CD4-positive, alpha-beta T cell treated with Interleukin-4 for 4 hours (primary cell): ENCODE results near the gene MRPS18A.

ENCODE experiments used
- DNase-seq: peaks from one replicate; pipeline ENCODE4 v3.0.0-alpha.2; 2020

Gene MRPS18A

DNA sequence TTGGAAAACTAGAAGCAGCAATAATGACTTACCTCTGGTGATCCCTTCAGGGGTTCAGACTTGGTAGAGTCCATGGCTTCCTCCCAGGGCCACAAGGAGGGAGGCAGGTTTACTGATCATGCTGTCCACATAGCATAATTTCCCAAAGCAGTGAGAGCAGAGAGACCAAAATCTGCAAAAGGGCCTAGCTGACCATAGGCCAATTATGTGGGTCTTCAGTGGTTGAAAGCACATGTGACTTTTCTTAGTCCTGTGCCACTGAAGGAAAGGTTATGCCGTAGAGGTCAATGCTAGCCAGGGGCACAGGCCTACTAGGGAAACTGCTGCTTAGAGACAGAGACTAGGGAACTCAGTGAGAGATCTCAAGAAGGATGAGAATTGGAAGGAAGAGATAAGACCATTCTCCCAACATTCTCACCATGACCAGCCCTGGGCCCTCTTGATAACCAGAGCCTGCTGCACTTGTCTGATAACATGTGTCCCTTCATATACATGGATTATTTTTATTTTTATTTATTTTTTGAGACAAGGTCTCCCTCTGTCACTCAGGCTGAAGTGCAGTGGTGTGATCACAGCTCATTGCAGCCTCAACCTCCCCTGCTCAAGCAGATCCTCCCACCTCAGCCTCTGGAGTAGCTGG lies 56.5 kb downstream of the MRPS18A start:
- no peak for DNase-seq

- peak; percentile 95 for DNase-seq
Measured at GRCh38 chr6:43629505-43630300, 57.9 kb downstream of the MRPS18A start.

DNA sequence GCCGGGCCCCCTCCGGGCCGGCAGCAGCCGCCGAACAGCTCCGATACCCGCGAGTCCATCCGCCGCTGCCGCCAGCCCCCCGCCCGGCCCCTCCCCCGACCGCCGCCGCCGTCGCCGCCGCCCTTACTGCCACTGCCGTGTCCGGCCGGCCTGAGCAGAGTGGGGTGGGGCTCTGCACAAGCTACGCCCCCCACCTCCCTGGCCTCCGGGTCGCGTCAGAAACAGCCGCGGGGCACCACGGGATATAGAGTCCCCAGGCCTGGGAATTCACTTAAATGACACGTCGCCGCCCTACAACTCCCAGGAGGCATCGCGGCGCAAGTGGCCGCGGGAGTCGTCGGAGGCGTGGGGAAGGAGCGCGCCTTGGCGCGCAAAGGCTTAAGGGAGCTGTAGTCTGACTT lies 58.5 kb downstream of the MRPS18A start, which contains the start of gene GTPBP2:
Gene GTPBP2 (minus strand): TSS at position 161 of the 401 bp plus-strand sequence. CDS start 102 bp downstream, at position 59.
- DNase-seq: peak; percentile 96

GRCh38 chr6:43628393-43629103 lies 59.0 kb downstream of the MRPS18A start:
- DNase-seq: peak; percentile 46

DNA sequence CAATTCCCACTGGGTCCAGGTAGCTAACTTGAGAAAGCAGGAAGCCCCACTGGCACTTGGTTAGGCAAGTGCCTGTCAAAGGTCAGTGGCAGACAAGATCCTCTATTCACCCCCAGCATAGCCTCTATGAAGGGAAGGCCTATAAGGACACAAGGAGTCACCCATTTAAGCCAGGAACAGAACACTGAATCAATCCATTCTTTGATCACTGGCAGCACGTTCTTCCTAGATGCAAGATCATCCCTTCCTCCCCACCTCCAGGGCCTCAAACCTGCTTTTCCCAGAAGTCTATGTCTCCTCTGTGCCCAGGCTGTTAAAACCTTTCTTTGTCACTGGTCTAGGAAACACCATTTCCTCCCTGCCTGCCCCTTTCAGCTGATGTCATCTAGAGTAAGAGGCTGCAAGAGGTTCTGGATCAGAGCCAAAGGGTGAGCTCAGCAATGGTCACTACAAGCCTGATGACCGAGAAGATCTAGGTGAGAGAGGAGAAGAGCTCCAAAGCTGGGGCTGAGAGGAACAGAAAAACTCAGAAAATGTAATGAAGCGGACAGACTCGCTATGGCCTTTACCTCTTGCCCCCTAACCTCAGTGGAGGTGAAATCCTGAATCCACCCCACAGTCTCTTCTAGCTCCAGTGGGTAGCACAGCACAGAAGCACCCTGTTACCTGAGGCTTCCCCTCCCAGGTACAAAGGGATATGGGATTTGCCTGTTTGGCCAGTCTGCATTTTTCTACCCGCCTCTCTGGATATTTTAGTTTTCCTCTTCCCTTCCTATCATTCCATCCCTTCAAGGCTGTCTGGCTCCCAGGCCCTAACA lies 60.4 kb downstream of the MRPS18A start:
- no peak for DNase-seq

DNA sequence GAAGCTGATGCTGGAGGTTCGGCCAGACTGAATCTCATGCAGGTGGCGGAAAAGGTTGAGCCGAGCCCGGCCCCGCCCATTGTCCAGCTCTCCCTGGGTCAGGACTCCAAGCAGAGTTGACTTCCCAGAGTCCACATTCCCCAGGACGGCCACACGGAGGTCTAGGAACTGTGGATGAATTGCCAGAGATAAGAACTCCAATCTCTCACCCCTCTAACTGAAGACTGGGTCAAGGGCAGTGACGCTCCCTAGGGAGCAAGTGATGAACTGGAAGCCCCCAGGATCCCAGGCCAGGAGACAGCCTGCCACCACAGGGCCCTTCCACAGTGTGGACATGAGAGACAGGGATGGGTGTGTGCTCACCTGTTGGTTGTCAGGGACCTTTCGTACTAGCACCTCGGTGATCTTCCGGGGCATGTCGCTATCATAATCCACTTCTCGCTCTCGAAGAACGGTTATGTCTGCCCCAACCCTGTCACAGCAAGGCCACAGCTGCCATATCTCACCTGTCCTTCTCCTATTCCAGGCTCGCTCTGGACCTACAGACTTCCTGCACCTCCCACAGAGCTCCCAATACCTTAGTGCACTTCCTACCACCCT lies 62.1 kb downstream of the MRPS18A start:
- DNase-seq: no peak

DNA sequence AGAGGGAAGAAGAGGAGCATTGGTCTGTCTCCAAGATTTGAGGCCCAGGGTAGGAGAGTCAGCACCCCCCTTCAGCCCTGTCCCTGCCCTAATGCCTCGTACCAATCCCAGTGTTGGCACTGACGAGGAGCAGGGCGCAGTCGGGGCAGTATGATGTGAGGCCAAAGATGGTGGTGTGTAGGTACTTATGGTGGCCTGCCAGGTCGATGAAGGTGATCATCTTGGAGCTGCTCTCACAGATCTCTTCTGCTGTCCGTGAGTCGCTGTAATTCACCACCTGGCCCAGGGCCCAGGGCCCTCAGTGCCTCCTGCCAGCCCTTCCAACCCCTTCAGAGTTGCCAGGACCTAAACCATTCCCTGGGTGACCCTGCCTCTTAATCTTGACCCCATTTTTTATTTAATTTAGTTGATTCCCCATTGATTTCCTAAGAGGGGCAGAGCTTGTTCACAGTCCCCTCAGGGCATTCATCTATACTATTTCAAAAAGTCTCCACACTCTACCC lies 62.8 kb downstream of the MRPS18A start:
- DNase-seq: no peak

- DNase-seq: no peak
Measured at GRCh38 chr6:43623880-43624785, 63.5 kb downstream of the MRPS18A start.

DNA sequence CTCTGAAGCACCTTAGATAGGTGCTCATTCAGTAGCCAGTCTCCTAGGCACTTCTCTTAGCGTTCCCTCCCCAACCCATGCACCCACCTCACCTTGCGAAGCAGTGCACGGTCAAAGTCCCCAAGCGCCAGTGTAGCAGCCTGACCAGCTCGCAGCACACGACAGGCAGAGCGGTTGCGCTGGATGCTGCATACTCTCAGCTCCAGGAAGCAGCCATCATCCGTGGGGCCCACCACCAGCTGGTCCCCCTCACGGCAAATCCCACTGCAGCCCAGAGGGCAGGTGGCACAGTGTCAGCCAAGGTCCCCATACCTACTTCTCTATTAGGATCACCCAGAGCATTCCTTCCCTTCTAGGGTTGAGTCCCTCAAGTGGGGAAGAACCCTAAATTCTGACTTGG lies 65.0 kb downstream of the MRPS18A start:
- no peak for DNase-seq

GRCh38 chr6:43621836-43622180 lies 65.8 kb downstream of the MRPS18A start:
- no peak for DNase-seq
